Gastroesophageal sphincter (tissue), 4 donors: ENCODE measurements around the gene CREB1. TPM values are rescaled to one million over a fixed set of nuclear protein-coding genes. Genes with fewer than 3 reads are reported as not detected.
A peak's percentile ranks its signal among the peaks of the same experiment; 100 is the strongest.

ENCODE experiments used
- ATAC-seq: fragments of 150-250 bp; one replicate; pipeline ENCODE4 v1.9.1; 2016; ENCODE audit warnings: mild to moderate bottlenecking, moderate library complexity
- H3K27ac ChIP-seq, 4 donors: fragments of 200-600 bp; sonication (generic) in 3 of 4; 1 replicate in 3 of 4; 2 replicates in 1 of 4; pipeline ENCODE4 v1.5.1; 2016 to 2019
- H3K27me3 ChIP-seq: fragments of 200-600 bp; sonication (generic); one replicate; pipeline ENCODE4 v1.5.1; 2019
- H3K36me3 ChIP-seq, 2 donors: fragments of 200-600 bp; sonication (generic); one replicate each; pipeline ENCODE4 v1.5.1; 2019; ENCODE audit warnings: control low read depth in 1 of 2
- H3K4me1 ChIP-seq, 3 donors: fragments of 200-600 bp; sonication (generic); 1 replicate in 2 of 3; 2 replicates in 1 of 3; pipeline ENCODE4 v1.5.1; 2016 to 2019; ENCODE audit warnings: control low read depth in 2 of 3
- H3K4me3 ChIP-seq, 2 donors: fragments of 200-600 bp; sonication (generic); one replicate each; pipeline ENCODE4 v1.5.1; 2019; ENCODE audit warnings: mild to moderate bottlenecking in 1 of 2, moderate library complexity in 1 of 2
- H3K9me3 ChIP-seq, 3 donors: fragments of 200-600 bp; sonication (generic); one replicate each; pipeline ENCODE4 v1.5.1; 2017 to 2019; ENCODE audit warnings: control low read depth in 2 of 3
- EP300 ChIP-seq: sonication (generic); formaldehyde crosslinking; IDR thresholded peaks from one replicate; pipeline ENCODE4 v1.6.1; 2017; ENCODE audit warnings: antibody characterized with exemption, mild to moderate bottlenecking
- POLR2A ChIP-seq, 2 donors: fragments of 450-650 bp; IDR thresholded peaks; one replicate each; pipeline ENCODE4 v1.6.1; 2017; ENCODE audit warnings: antibody characterized with exemption in 2 of 2, mild to moderate bottlenecking in 2 of 2, moderate library complexity in 1 of 2
- POLR2AphosphoS5 ChIP-seq: sonication (generic); formaldehyde crosslinking; IDR thresholded peaks from one replicate; pipeline ENCODE4 v1.6.1; 2017; ENCODE audit warnings: antibody characterized with exemption
- WGBS, 2 donors: methylation state at CpG; one replicate each; pipeline ENCODE4 v1.1.5; 2018; ENCODE audit warnings: low coverage in 1 of 2; 5-methylcytosine and 5-hydroxymethylcytosine counted together
- total RNA-seq, 4 donors: library from RNA; depleted of rRNA; stranded (reverse); fragments of >200 nt; gene quantifications; one replicate each; pipeline ENCODE4 v1.1.0, GENCODE V29; 2016
- TF ChIP-seq, protein P1 (sequence below), 4 experiments: fragments of 200-600 bp in 2 of 4; fragments of 450-650 bp in 2 of 4; sonication (generic) in 1 of 4; IDR thresholded peaks; one replicate each; pipeline ENCODE4 v1.5.1; 2017 to 2019; ENCODE audit warnings: antibody characterized with exemption in 4 of 4, mild to moderate bottlenecking in 2 of 4, moderate library complexity in 2 of 4

CREB1 gene
- total RNA-seq, 4 donors from 2014 or later = 46.0 to 60.2 (median 57.5) TPM

DNA sequence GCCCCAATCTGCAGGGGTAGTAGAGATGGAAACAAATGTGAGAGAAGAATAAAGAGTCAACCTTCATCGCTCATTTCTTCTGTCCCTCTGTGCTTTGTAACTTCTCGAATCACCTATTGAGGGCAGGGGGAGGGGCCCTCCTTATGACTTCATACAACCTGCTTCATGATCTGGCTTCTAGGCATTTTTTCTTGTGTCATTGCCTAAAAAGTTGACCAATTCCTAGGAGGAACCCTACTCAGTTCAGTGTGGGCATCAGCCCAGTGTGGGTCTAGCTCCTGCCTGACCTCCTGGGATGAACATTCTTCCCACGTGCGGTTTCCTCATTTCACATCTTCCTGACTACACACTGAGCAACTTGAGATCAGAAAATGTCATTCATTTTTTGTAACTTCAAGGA is 46.3 kb upstream of the CREB1 start:
- no peaks in the 10 kb centered on the region for H3K36me3 ChIP-seq
- H3K27me3 ChIP-seq = no peaks in the 10 kb centered on the region
- peaks cover 0 to 61% (median 13%) of the 10 kb centered on the region in 3 donors for H3K4me1 ChIP-seq
- 80 to 84% methylated on average over 2 to 4 of the region's 4 CpGs for WGBS, 2 donors
- H3K27ac ChIP-seq = peak overlapping the region in 3 of 4 donors; percentile 3 to 74 (median 74)
- ATAC-seq = no peak
- no peaks in the 10 kb centered on the region for H3K9me3 ChIP-seq
- TF ChIP-seq POLR2AphosphoS5 (peak; percentile 44), POLR2A (IDR thresholded peaks at IDR 0.05) (no peak)
- TF ChIP-seq, protein P1, sequence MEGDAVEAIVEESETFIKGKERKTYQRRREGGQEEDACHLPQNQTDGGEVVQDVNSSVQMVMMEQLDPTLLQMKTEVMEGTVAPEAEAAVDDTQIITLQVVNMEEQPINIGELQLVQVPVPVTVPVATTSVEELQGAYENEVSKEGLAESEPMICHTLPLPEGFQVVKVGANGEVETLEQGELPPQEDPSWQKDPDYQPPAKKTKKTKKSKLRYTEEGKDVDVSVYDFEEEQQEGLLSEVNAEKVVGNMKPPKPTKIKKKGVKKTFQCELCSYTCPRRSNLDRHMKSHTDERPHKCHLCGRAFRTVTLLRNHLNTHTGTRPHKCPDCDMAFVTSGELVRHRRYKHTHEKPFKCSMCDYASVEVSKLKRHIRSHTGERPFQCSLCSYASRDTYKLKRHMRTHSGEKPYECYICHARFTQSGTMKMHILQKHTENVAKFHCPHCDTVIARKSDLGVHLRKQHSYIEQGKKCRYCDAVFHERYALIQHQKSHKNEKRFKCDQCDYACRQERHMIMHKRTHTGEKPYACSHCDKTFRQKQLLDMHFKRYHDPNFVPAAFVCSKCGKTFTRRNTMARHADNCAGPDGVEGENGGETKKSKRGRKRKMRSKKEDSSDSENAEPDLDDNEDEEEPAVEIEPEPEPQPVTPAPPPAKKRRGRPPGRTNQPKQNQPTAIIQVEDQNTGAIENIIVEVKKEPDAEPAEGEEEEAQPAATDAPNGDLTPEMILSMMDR (IDR thresholded peaks at IDR 0.05) = no peak
- no peak overlapping the region for H3K4me3 ChIP-seq

DNA sequence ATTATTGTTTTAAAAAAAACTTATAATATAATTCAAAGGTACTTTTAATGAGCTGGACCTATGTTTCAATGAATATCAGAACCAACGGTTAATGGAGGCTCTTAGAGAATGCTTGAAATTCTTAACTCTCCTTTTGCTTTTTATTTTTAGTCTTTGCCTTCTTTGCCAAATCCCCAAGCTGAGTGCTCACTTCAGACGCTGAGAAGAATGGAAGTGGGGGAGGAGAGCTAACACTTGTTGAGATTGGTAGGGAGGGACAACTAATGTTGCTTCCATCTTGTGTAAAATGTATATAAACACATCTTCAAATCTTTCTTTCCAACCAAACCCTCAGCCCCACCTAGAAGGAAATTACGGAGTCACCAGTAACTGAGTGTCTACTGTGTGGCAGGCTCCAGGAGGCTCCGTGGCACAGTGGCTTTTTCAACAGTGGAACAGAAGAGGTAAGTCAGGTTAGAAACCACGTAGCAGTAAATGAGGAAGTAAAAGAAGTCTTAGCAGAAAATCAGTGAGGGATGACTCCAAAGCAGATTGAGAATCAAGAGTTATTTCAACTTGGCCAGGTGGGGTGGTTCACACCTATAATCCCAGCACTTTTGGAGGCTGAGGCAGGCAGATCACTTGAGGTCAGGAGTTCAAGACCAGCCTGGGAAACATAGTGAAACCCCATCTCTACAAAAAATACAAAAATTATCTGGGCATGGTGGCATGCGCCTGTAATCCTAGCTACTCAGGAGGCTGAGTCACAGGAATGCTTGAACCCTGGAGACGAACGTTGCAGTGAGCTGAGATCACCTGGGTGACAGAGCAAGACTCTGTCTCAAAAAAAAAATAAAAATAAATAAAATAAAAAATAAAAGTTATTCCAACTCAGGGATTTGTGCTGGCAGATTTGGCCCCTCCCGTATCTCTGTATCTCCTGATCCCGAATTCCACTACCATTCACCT is 45.0 kb upstream of the CREB1 start:
- 55% methylated on average over 7 of the region's 10 CpGs for WGBS, 2 donors
- Histone ChIP-seq H3K4me1 (peaks cover 0 to 52% (median 10%) of the 10 kb centered on the region in 3 donors), H3K27me3 (no peaks in the 10 kb centered on the region), H3K4me3 (no peak overlapping the region), H3K36me3 (no peaks in the 10 kb centered on the region), H3K9me3 (no peaks in the 10 kb centered on the region), H3K27ac (peak overlapping the region in 3 of 4 donors; percentile 38 to 74 (median 74))
- TF ChIP-seq POLR2AphosphoS5 (no peak), EP300 (no peak), POLR2A (IDR thresholded peaks at IDR 0.05) (no peak)
- TF ChIP-seq, protein P1 (IDR thresholded peaks at IDR 0.05) = no peak
- peak; percentile 39 for ATAC-seq

DNA sequence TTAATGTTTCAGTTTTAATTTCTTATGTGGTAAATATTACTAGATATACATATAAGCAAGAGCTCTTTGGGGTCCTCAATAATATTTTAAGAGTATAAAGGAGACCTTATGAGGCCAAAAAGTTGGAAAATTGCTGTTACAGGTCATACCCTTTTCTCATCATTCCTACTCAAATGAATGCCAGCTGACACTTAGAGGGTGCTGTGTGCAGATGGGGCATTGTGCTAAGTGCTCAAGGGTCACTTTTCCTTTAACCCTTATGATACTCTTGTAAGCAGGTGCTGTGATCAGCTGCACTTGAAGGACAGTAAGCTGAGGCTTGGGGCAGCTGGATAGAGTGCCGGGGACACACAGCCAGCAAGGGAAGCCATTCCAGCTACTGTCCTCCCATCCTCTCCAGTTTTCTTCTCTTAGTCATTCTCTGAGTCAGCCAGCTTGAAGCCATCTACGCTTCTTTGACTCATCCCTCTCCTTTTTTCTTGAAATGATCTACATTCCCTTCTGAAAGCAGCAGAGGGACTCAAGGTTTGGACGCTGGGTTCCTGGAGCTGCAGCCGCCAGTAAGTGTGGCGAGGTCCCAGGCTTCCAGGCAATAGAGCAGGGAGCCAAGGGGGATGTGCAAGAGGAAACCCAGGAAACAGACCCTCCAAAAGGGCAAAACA is 42.0 kb upstream of the CREB1 start:
- no peak overlapping the region for H3K27ac ChIP-seq
- whole genome bisulfite sequencing, 2 donors = 55% methylated on average over 4 of the region's 5 CpGs; no CpG with 5 or more reads in 1 of the 2 donors
- ATAC-seq = no peak
- H3K27me3 ChIP-seq = no peaks in the 10 kb centered on the region
- H3K4me3 ChIP-seq = no peak overlapping the region
- H3K4me1 ChIP-seq = peaks cover 0 to 21% (median 3%) of the 10 kb centered on the region in 3 donors
- no peaks in the 10 kb centered on the region for H3K9me3 ChIP-seq
- no peak for TF ChIP-seq EP300
- TF ChIP-seq POLR2A (IDR thresholded peaks at IDR 0.05) = no peak
- H3K36me3 ChIP-seq = no peaks in the 10 kb centered on the region

DNA sequence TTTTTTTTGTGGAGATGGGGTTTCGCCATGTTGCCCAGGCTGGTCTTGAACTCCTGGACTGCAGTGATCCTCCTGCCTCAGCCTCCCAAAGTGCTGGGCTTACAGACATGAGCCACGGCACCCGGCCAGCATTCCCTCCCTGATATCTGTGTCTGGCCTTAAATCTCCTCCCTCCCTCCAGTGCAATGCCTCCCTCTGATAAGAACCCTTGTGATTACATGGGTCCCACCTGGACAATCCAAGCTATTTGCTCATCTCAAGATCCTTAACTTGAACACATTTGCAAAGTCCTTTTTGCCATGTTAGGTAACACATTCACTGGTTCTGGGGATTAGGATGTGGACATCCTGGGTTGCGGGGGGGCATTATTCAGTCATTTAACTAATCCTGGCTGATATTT is 40.5 kb upstream of the CREB1 start:
- Histone ChIP-seq H3K4me1 (peaks cover 0 to 6% (median 1%) of the 10 kb centered on the region in 3 donors), H3K36me3 (no peaks in the 10 kb centered on the region), H3K27me3 (no peaks in the 10 kb centered on the region), H3K9me3 (no peaks in the 10 kb centered on the region), H3K27ac (no peak overlapping the region), H3K4me3 (no peak overlapping the region)
- 83 to 100% methylated on average over 2 to 4 of the region's 4 CpGs for WGBS, 2 donors
- TF ChIP-seq POLR2AphosphoS5 = no peak
- no peak for TF ChIP-seq EP300
- TF ChIP-seq, protein P1 (IDR thresholded peaks at IDR 0.05) = no peak
- no peak for TF ChIP-seq POLR2A (IDR thresholded peaks at IDR 0.05)
- no peak for ATAC-seq

DNA sequence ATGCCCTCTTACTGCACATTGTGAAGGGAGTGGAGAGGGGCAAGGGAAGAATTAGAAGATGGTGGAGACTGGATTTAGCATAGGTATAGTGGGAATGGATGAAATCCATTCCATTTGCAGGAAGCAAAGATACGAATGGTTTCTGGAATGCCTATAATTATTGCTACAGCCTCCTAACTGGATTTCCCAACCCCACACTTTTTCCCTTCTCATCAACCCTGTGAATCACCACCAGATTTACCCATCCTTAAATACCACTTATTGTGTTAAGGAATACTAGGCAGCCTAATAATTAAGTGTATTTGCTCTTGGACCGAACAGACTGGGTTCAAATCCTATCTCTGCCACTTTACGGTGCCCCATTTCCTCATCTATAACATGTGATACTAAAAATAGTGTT is 39.3 kb upstream of the CREB1 start:
- no peak for ATAC-seq
- no peaks in the 10 kb centered on the region for H3K4me1 ChIP-seq
- H3K27me3 ChIP-seq = no peaks in the 10 kb centered on the region
- H3K9me3 ChIP-seq = no peaks in the 10 kb centered on the region
- H3K36me3 ChIP-seq = no peaks in the 10 kb centered on the region
- H3K4me3 ChIP-seq = no peak overlapping the region
- WGBS, 2 donors = 90 to 96% methylated on average over 3 of the region's 3 CpGs
- H3K27ac ChIP-seq = no peak overlapping the region
- no peak for TF ChIP-seq EP300
- no peak for TF ChIP-seq POLR2A (IDR thresholded peaks at IDR 0.05)
- TF ChIP-seq POLR2AphosphoS5 = no peak
